SK-N-SH (cell line): ENCODE results near the gene MRTFB.

ENCODE experiments used
- CTCF ChIP-seq: fragments of 200-600 bp; sonication (generic); IDR thresholded peaks from 2 replicates; pipeline ENCODE4 v1.6.1; 2017; ENCODE audit warnings: antibody characterized with exemption, mild to moderate bottlenecking, moderate library complexity
- EP300 ChIP-seq, 2 experiments: IDR thresholded peaks; 2 replicates each; pipeline versions ENCODE4 v1.4.0 to v1.6.1; 2012; ENCODE audit warnings: borderline replicate concordance in 1 of 2, low read depth in 1 of 2, low read length in 1 of 2
- GABPA ChIP-seq: IDR thresholded peaks from 2 replicates; pipeline ENCODE4 v1.4.0; 2012; ENCODE audit warnings: low read depth, mild to moderate bottlenecking
- JUND ChIP-seq: IDR thresholded peaks from 2 replicates; pipeline ENCODE4 v1.4.0; 2012
- MAX ChIP-seq: IDR thresholded peaks from 2 replicates; pipeline ENCODE4 v1.4.0; 2012; ENCODE audit warnings: low read depth
- MXI1 ChIP-seq: IDR thresholded peaks from 2 replicates; pipeline ENCODE4 v1.6.1; 2012; ENCODE audit warnings: mild to moderate bottlenecking, low read depth, low read length, improper control_type of control experiment
- PBX3 ChIP-seq: IDR thresholded peaks from 2 replicates; pipeline ENCODE4; 2012
- POLR2AphosphoS5 ChIP-seq: IDR thresholded peaks from 2 replicates; pipeline ENCODE4 v1.6.1; 2012; ENCODE audit warnings: low read depth, low read length
- RCOR1 ChIP-seq: fragments of 150-350 bp; IDR thresholded peaks from 2 replicates; pipeline ENCODE4 v1.6.1; 2017; ENCODE audit warnings: antibody characterized with exemption, low read length
- REST ChIP-seq: IDR thresholded peaks from 2 replicates; pipeline ENCODE4 v1.6.1; 2012; ENCODE audit warnings: mild to moderate bottlenecking, low read depth, low read length, moderate library complexity
- RFX5 ChIP-seq: IDR thresholded peaks from 2 replicates; pipeline ENCODE4 v1.6.1; 2012; ENCODE audit warnings: mild to moderate bottlenecking, improper control_type of control experiment, low read length
- TAF1 ChIP-seq: IDR thresholded peaks from 2 replicates; pipeline ENCODE4 v1.6.1; 2012; ENCODE audit warnings: low read depth, mild to moderate bottlenecking, low read length, moderate library complexity, borderline replicate concordance
- YY1 ChIP-seq: IDR thresholded peaks from 2 replicates; pipeline ENCODE4 v1.4.0; 2012; ENCODE audit warnings: low read depth, mild to moderate bottlenecking

- TF ChIP-seq RFX5 (no peak), MXI1 (no peak), GABPA (no peak), CTCF (no peak), PBX3 (no peak), YY1 (no peak), JUND (no peak), RCOR1 (no peak), TAF1 (no peak), POLR2AphosphoS5 (no peak), EP300 (IDR thresholded peaks at IDR 0.05; ENCODE audit: borderline replicate concordance in 1 of 2, low read depth in 1 of 2, low read length in 1 of 2) (no peak), MAX (no peak), REST (no peak)
Measured at GRCh38 chr16:14077918-14078317, 6.8 kb downstream of the MRTFB start.
